Stimulated activated CD8-positive, alpha-beta memory T cell treated with anti-CD3 and anti-CD28 coated beads, Interleukin-12 subunit alpha, Interleukin-12 subunit beta, amount 100 ng/mL, for 24 hours (primary cell): ENCODE results near the gene DNAJC13.
A peak's percentile ranks its signal among the peaks of the same experiment; 100 is the strongest.

Experiments
- DNase-seq: peaks from one replicate; pipeline ENCODE4 v3.0.0-alpha.2; 2020; ENCODE audit errors: extremely low read depth

The DNAJC13 gene

GRCh38 chr3:132486099-132486498 lies 68.8 kb downstream of the DNAJC13 start:
- no peak for DNase-seq

GRCh38 chr3:132488151-132488550 lies 70.8 kb downstream of the DNAJC13 start:
- DNase-seq = no peak

- no peak for DNase-seq
Measured at GRCh38 chr3:132499071-132499470, 81.8 kb downstream of the DNAJC13 start.

- no peak for DNase-seq
Measured at GRCh38 chr3:132503559-132503958, 86.3 kb downstream of the DNAJC13 start.

- no peak for DNase-seq
Measured at GRCh38 chr3:132504375-132504933, 87.2 kb downstream of the DNAJC13 start.

- no peak for DNase-seq
Measured at GRCh38 chr3:132507657-132508056, 90.4 kb downstream of the DNAJC13 start.

- DNase-seq = no peak
Measured at GRCh38 chr3:132509096-132509495, 91.8 kb downstream of the DNAJC13 start.

- DNase-seq = no peak
Measured at GRCh38 chr3:132509506-132509905, 92.2 kb downstream of the DNAJC13 start.

GRCh38 chr3:132513057-132513456 lies 95.8 kb downstream of the DNAJC13 start:
- DNase-seq = no peak

GRCh38 chr3:132517311-132517710 lies 100.0 kb downstream of the DNAJC13 start:
- no peak for DNase-seq

GRCh38 chr3:132519914-132520313 lies 102.6 kb downstream of the DNAJC13 start:
- no peak for DNase-seq

GRCh38 chr3:132521901-132522300 lies 104.6 kb downstream of the DNAJC13 start:
- DNase-seq = no peak

GRCh38 chr3:132522353-132522752 lies 105.1 kb downstream of the DNAJC13 start:
- no peak for DNase-seq

- DNase-seq = no peak
Measured at GRCh38 chr3:132530624-132531023, 113.3 kb downstream of the DNAJC13 start.

GRCh38 chr3:132535575-132536441 lies 118.5 kb downstream of the DNAJC13 start:
- DNase-seq = peak; percentile 14

- no peak for DNase-seq
Measured at GRCh38 chr3:132536442-132537153, 119.3 kb downstream of the DNAJC13 start.

GRCh38 chr3:132537297-132537696 lies 120.0 kb downstream of the DNAJC13 start:
- DNase-seq = no peak

- no peak for DNase-seq
Measured at GRCh38 chr3:132538072-132538471, 120.8 kb downstream of the DNAJC13 start.

- DNase-seq = no peak
Measured at GRCh38 chr3:132539681-132540080, 122.4 kb downstream of the DNAJC13 start.

- DNase-seq = no peak
Measured at GRCh38 chr3:132542577-132542976, 125.3 kb downstream of the DNAJC13 start.

GRCh38 chr3:132543011-132543739 lies 125.9 kb downstream of the DNAJC13 start:
- no peak for DNase-seq

GRCh38 chr3:132544130-132544529 lies 126.8 kb downstream of the DNAJC13 start:
- DNase-seq = no peak
